ENCODE results near the gene PRKG1.

DNA sequence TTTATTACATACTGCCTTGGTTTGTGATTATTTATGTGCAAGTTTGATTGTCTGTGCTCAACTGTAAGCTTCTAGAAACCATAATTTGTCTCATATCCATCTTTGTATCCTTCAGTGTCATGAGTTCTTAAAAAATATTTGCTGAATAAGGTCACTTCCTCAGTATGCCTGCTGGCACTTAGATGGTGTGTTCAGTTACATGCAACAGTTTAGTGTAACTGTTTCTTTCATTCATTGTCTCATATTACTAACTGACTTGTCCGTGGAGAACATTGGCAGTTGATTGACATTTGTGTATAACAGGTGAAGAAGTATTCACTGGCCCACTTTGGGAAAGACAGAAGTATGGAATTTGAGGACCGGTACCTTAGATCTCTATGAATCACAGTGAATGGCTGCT lies 236.9 kb downstream of the PRKG1 start:
- TF ChIP-seq, protein P1, sequence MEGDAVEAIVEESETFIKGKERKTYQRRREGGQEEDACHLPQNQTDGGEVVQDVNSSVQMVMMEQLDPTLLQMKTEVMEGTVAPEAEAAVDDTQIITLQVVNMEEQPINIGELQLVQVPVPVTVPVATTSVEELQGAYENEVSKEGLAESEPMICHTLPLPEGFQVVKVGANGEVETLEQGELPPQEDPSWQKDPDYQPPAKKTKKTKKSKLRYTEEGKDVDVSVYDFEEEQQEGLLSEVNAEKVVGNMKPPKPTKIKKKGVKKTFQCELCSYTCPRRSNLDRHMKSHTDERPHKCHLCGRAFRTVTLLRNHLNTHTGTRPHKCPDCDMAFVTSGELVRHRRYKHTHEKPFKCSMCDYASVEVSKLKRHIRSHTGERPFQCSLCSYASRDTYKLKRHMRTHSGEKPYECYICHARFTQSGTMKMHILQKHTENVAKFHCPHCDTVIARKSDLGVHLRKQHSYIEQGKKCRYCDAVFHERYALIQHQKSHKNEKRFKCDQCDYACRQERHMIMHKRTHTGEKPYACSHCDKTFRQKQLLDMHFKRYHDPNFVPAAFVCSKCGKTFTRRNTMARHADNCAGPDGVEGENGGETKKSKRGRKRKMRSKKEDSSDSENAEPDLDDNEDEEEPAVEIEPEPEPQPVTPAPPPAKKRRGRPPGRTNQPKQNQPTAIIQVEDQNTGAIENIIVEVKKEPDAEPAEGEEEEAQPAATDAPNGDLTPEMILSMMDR (conservative IDR thresholded peaks at IDR 0.05; ENCODE audit: low read depth, low read length): no peak
- TF ChIP-seq SMC3 (IDR thresholded peaks at IDR 0.05; ENCODE audit: low read depth, low read length): no peak
- TF ChIP-seq, protein P2, sequence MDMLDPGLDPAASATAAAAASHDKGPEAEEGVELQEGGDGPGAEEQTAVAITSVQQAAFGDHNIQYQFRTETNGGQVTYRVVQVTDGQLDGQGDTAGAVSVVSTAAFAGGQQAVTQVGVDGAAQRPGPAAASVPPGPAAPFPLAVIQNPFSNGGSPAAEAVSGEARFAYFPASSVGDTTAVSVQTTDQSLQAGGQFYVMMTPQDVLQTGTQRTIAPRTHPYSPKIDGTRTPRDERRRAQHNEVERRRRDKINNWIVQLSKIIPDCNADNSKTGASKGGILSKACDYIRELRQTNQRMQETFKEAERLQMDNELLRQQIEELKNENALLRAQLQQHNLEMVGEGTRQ (IDR thresholded peaks at IDR 0.05; ENCODE audit: low read depth, low read length): no peak
- no peak for TF ChIP-seq POLR2A (IDR thresholded peaks at IDR 0.05; ENCODE audit: low read depth, low read length)
- TF ChIP-seq MAFK (IDR thresholded peaks at IDR 0.05; ENCODE audit: low read depth, low read length): no peak
